GM18858 (cell line): ENCODE measurements around the gene ABCF2.

ENCODE experiments used
- ATAC-seq: cut with Tn5 transposase; IDR thresholded peaks from one replicate; pipeline ENCODE4 v1.9.1; 2021; ENCODE audit not compliant: unreplicated experiment

ABCF2 gene

DNA sequence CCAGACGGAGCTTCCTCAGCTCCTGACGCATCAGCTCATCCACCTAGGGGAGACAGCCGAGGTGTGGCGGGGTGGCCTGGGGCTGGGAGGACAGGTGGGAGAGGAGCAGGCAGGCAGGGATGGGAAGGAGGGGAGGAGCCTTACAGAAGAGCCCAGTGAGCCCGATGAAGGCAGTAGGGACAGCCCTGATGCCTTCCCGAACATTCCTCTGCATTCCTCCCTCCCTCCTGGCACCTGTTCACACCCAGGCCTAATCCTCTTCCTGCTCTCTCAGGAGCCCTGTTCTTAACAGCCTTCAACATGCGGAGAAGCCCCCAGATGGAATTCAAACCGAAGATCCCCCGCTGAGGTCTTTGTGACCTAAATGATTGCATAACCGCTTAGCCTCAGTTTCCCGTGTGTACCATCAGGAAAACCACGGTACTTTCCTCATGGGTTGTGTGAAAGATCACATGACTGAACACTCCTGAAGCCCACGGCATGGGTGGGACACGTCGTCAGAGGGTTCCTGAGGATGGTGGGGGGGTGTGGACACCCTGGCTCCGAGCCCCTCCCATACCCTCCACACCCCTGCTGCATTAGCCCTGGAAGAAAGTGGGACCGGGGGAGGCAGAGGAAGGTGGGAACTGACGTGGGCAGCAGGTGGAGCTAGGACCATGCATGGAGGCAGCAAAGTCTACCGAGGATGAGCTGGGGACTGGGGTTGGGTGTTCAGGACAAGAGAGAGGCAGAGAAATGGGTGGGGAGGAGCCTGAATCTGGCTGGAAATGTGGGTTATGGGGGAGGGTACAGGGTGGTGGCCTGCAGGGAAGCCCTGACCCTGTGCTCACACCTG, 31.2 kb downstream of the ABCF2 start:
- ATAC-seq: no peak

DNA sequence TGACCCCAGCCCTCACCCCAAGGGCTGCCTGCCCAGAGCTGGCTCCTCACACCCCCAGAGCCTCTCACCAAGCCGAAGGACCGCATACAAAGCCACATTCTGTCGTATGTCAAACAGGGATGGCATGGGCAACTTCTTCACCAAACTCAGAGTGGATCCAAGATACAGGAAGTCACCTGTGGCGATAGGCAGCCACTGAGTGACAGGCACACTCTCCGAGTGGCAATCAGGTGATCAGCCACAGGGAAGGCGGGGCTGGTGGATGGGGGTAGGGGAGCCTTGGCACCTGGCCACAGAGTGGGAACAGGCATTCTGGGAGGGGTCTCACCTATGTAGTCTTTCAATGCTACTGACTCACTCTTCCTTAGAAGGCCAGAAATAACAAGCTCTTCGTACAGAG, 32.8 kb downstream of the ABCF2 start:
- no peak for ATAC-seq

DNA sequence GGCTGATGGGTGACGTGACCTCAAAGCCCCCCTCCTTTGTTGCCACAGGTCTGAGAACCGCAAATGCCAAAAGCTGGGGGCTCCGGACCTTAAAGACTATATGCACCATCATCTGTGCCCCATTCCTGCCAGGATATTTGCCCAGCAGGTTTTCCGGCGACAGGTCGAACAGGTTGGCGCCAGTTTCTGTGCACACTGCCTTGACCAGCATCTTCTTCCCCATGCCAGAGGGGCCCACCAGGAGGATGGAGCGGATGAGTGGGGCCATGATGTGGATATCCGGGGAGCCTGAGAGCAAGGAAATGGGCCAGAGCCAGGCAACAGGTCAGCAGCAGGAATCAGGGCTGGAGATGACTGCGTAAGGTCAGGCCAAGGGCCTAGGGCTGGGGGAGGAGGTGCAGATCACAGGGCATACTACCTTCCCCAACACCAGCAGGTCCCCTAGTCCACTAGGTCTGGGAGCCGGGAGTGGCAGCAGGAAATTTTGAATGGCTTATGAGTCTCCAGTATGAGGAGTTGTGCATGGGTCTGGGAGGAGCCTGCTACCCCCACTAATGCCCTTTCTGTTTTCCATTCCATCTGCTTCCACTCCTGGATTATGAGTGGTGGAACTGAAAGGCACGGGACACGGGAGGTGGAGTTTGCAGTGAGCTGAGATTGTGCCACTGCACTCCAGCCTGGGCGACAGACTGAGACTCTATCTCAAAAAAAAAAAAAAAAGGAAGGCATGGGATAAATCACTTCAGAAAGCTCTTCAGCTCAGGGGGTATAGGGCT, 33.6 kb downstream of the ABCF2 start:
- no peak for ATAC-seq

DNA sequence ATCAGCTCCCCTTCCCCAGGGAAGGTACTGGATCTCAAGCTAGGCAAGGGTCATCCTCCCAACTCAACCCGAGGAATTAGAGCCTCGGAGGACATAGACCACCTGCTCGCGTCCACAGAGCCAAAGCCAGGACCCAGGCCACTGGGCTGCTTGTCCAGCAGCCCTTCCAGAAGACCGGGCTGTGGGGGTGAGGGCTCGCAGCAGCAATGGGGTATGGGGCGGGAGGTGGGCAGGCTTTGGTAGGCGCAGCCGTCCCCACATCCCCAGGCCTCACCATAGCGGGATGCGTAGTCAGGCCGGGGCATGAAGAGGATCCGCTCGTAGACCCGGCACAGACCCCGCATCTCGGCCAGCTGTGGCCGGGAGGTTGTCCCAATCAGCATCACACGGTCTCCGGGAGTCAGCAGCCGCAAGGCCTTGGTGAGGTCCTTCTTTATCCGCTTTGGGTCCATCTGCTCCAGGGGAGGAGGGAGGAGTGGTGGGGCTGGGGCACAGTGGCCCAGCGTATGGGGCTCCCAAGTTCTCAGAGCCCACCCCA, 34.9 kb downstream of the ABCF2 start:
- no peak for ATAC-seq

DNA sequence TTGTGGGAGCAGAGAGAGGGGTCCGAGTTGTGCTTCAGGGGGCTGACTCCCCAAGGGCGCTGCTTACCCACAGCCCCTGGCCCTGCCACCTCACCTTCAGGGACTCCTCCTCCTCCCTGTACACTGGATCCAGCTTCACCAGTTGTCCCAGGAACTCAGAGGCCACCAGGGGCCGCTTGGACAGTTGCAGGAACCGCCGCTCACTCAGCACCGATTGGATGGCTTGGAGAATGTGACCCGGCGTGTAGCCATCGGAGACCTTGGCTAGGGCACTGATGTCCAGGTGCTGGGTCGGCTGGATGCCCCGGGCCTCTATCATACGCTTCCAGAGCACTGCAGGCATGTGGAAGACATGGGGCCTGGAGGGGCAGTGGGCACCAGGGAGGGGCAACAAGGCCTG, 35.5 kb downstream of the ABCF2 start:
- ATAC-seq: no peak

DNA sequence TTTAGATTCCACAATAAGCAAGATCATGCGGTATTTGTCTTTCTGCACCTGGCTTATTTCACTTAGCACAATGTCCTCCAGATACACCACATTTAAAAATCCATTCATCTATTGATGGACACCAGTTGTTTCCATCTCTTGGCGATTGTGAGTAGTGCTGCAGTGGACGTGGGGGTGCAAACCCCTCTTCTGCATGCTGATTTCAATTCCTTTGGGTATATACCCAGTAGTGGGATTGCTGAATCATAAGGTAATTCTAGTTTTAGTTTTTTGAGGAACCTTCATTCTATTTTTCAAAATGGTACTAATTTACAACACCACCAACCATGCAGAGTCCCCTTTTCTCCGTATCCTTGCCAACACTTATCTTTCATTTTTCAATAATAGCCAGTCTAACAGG, 38.0 kb downstream of the ABCF2 start:
- no peak for ATAC-seq

DNA sequence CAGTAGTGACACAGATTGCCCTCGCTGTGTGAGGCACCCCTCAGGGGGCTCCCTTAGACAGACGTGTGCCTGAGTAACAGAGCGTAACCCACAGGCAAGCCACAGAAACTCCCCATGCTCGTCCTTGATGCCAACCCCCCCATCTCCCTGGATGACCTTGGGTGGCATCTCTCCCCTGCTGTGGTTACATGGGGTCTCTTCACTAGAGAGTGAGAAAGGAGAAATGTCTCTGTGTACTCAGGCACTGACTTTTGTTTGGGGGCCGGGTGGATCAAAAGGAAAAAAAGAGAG, 38.8 kb downstream of the ABCF2 start:
- ATAC-seq: no peak

DNA sequence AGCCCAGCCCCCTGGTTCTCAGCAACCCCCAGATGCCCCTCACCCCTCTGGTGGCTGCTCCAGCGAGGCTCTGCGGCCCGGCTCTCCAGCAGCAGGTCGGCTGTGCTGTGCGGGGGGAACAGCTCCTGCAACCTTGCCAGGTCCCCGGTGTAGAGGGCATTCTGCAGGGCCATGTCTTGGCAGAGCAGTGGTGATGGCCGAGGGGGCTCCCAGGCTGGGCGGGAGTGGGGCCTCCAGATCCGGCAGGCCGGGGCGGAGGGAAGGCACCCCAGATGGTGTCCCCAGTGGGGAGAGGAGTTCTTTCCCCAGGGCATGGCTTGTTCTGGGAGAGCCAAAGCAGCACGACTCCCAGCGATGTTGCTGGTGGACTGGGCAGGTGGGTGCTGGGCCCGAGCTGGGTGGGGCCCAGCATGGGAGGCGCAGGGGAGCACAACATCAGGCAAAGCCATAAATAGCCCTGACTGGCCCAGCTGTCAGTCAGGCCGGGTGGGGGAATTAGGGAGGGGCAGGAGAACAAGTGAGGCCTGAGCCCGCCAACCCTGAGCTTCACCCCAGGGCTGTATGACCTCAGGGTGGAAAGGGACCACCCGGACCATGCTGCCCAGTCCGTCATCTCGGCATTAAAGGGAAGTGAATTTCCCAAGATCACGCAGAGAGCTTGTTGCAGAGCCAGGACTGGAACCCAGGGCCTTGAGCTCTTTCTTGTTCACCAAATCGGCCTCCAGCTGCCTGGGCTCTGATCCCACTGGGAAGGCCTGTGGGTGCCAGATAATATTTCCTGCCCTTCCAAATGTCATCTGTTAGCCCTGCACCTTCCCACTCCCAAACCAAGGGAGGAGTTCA, 39.4 kb downstream of the ABCF2 start:
- ATAC-seq: no peak

DNA sequence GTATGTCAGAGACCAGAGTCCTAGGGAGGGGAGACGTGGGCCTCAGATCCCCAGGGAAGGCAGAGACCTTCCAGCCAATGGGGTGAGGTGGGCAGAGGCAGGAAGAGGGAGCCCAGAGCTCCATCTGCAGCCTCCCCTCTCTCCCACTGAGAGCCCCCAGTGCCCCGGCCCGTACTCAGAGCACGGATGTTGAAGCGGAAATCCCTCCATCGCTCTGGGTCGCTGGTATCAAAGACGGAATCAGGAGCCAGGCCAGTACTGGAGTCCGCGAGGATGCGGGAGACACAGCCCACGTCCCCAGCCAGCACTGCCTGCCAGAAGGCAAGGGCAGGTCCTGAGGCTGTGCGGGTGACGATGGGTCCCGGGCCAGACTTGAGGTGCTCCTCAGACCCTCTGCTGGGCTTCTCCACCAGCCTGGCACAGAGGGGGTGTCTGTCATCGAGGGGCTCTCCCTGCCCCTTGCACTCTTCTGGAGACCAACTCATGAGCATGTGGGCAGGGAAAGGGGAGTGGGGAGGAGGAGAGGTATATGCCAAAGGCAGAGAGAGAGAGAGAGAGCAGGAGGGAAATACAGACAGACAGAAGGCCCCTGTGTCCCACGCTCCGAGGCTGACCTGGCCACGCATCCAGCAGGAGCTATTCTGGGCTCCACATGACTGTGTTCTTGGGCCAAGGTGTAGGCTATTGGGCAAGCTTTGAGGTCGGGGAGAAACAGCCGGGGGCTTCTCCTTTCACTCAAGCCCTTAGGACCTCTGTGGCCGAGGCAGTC, 40.2 kb downstream of the ABCF2 start, which contains the start of gene ASB10:
TSS of gene ASB10 (minus strand) at position 611 of the 769 bp plus-strand sequence. CDS start at position 491, 120 bp downstream.
- no peak for ATAC-seq

DNA sequence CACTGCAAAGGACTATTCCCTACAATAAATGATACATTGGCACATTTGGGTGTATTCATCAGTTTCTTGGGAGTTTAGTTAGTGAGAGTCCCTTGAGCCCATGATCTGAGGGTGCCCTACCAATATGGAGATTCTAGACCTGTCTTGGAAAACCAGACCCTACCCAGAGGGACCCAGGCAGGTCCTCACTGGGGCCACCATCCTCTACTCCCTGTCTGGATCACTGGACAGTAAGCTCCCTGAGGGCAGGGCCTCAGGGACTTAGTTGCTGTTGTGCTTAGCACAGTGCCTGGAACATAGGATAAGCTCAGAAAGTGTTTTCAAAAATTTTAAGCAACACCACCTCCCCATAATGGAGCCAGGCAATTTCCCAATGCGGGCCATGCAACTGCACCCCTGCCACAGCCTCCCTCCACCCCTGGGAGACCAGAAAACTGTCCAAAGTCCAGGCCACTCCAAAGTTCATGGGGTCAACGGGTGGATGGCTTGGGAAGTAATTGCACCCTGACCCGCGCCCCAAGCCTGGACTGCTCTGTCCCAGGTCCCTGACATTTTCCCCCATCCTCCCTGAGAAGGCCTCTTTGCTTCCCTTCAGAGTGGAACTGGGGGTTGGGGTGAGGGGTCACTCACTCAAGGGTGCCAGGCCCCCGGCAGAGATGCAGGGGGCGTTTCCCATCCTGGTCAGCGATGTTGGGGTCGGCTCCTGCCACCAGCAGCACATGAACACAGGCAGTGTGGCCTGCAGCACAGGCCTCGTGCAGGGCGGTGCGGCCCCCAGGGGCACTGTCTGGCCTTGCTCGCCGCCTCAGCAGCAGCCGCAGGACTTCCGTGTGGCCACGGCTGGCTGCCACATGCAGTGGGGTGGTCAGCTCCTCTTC, 41.0 kb downstream of the ABCF2 start:
- ATAC-seq: no peak

DNA sequence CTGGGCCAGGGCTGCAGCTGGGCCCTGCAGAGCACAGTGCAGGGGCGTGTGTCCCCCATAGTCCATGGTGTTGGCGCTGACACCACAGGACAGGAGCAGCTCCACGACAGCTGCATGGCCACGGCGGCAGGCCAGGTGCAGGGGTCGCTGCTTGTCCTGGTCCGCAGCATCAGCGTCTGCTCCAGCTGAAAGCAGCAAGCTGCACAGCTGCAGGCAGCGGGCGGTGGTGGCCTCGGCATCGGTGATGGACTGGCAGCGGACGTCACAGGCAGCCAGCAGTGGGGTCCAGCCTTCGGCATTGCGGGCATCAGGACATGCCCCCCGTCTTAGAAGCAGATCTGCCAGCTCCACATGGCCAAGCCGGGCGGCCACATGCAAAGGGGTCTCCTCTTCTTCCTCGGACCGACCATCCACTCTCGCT, 46.0 kb downstream of the ABCF2 start:
- ATAC-seq: no peak

DNA sequence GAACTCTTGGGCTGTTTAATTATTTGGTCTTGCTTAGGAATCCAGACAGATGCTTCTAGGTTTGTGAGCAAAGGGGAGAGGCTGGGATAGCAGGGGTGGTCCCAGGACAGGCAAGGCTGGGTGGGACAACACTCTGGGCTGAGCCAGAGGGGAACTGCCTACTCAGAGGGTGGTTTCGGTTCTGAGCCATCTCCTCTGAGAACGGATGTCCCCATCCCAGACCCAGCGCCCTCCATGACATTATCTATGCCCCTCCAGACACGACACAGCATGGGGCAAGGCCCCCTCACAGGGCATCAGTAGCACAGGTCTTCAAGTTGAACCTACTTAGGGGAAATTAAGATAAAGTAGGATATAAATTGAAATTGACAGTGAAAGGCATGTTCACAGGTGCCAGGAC, 47.1 kb downstream of the ABCF2 start:
- ATAC-seq: no peak

DNA sequence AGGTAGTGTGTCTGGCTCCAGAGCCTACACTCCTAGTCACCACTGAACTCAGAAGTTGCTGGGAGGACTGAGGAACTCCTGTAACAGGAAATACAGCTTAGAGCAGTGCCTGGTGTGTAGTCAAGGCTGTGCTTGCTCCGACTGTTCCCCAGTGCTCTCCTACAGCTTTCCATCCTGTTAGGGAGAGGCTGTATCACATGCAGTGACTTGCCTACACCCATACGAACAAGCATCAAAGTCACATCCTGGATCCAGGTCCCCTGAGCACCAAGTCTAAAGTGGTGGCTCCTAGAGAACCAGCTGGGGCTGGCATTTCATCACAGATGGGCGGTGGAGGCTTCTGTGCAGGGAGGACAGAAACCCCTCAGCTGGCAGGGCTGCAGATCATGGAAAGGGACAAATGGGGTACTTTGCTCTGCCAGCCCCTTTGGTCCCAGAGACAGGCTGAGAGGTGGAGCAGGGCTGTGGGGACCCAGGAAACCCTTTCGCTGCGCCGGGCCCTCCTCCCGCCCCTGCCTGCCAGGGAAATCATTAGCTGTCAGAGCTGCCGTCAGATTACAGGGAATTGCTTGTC, 47.6 kb downstream of the ABCF2 start:
- no peak for ATAC-seq

DNA sequence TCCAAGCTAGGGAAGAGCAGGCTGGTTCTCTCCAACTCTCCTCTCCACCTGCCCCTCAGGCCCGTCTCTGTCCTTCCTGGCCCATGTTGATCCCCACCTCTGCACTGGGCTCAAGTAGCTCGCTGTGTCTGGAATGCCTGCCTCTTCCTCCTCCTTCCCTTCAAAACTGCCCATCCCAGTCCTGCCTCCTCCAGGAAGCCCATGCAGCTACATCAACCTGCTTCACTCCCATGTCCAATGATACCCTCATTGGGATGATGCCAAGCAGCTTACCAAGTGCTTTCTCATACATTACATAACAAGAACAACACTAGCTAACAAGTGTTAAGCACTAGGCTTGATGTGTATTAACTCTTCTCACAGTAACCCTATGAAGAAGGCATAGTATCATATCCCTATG, 48.2 kb downstream of the ABCF2 start:
- no peak for ATAC-seq

DNA sequence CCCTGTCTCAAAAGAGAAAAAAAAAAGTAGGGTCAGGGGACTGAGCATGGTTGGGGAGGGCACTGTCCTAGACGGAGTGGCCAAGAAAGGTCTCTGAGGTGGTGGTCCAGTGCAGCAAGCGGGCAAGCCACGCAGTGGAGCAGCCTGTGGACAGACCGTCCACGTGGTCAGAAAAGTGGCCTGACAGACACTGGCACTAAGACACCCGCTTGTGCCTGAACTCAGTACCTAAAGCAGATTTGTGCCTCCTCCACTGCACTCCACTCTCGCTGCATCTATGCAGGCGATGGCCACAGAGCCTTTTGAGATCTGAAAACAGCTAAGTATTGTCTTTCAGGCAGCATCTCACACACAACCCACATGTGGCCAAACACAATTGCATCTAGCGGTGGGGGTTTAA, 48.8 kb downstream of the ABCF2 start:
- no peak for ATAC-seq

DNA sequence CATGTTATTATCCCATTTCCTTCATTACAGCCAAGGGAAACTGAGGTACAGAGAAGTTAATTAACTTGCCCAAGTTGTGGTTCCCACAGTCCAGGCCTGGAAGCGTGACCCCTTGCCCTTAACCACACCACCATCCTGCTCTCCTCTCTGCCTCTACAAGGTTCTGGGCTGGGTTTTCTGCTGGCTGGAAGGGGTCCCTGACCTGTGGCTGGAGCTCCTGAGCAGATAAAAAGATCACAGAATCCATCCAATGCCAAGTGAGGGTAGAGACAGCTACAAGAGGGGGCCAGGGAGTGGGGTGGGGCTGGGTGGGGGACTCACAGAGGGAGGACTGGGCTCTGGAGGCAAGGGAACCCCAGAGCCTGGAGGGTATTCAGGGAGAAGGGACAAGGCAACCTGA, 49.7 kb downstream of the ABCF2 start:
- no peak for ATAC-seq

DNA sequence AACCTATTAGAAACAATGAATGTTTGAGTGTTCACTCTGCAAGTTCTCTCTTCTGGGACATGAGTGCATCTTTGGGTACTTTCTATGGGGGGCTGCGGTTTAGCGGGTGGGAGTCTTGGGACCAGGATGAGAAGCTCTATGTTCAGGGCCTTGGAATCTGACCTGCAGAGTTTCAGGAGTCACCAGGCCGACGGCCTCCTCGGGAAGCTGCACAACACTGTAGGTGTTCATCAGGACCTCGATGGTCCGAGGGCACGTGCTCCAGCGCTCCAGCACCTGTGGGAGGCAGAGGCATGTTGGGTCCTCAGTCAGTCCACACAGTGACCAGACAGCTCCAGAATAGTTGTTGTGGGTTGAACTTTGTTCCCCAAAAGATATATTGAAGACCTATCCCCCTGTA, 50.6 kb downstream of the ABCF2 start:
- no peak for ATAC-seq

DNA sequence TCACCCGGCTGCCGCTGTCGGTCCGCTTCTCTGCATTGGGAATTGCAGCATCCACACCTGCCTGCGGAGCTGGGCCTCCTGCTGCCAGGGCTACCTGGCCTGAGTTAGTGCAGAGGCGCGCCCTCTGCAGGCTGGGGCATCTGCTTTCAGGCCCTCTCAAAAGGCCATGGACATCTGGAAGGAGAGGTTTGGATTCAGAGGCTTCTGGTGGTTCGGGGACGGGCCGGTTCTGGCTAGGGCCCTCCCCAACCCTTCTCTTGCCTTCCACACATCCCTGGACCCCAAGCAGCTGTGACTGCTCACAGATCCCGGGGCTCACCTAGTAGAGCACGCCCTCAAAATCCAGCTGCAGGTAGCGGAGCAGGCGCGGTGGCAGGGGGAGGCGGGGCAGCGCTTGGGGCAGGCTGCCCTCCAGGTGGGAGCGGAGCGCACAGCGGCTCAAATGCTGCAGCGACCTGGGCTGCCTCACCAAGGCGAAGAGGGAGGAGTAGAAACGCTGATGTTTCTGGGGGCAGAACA, 51.2 kb downstream of the ABCF2 start:
- ATAC-seq: no peak
